HG03025 (cell line): ENCODE measurements around the gene UACA.
"Not testable (repeated sequence)": the region's sequence is repeated elsewhere in the genome, so short reads cannot be mapped to it uniquely, and the experiment has no call there.

Source experiments
- ATAC-seq: cut with Tn5 transposase; IDR thresholded peaks from one replicate; pipeline ENCODE4 v1.9.1; 2021; ENCODE audit warnings: mild to moderate bottlenecking, moderate library complexity; ENCODE audit not compliant: unreplicated experiment, low FRiP score

The UACA gene

DNA sequence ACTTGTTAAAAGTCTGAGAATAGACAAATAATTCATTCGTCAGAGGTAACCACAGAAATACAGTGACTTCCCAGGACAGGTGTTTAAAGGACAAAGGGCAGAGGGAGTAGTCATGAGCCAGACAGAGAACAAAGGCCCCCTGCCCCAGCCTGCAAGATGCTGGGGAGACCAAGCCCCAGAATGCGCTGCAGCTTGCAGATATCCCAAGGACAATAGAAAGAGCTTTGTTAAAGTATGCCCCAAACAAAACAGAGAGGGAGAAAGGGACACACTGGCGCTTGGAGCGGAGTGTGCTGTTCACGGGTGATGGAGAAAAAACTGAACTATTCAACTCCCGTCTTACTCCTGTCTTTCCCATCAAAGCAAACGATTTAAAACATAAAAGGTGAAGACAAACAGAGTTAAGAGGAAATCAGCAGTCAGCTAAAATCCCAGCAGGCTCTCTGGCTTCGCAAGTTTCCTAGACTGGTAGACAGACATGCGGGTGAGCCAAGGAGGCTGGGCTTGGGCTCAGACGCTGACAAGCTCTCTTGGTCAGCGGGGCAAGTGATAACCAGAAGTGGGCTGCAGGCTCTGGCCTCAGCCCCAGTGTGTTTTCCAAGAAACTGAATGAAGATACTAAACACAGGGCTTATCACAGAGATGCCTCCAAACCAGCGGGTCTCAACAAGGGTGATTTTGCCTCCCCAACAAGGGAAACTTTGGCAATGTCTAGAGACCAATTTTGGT is 130.1 kb downstream of the UACA start:
- ATAC-seq: no peak

GRCh38 chr15:70632491-70633102 is 130.8 kb downstream of the UACA start:
- ATAC-seq: no peak

GRCh38 chr15:70632079-70632478 is 131.3 kb downstream of the UACA start:
- ATAC-seq: no peak

DNA sequence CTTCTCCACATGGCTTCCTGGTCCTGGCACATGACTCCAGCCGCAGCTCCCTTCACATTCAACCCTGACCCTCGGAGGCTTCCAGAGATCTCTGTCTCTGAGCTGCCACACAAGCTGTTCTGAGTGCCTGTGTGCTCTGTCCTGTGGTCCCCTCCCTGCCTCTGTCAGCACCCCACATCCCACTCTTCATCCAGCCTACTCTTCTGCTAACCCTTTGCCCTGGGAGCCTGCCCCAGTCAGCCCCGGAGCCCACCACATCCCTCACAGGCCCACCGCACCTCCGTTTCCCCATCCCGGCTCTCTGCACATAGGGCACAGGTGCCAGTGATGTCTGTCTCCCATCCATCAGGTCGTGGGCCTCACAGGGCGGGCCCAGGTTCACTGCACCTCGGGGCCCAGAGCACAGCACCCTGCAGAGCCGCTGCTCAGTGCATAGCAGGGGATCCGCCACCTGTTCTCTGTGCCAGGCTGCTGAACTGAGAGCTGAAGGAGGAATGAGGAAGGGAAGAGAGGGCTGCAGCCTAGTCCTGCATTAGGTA is 133.6 kb downstream of the UACA start:
- ATAC-seq: no peak

DNA sequence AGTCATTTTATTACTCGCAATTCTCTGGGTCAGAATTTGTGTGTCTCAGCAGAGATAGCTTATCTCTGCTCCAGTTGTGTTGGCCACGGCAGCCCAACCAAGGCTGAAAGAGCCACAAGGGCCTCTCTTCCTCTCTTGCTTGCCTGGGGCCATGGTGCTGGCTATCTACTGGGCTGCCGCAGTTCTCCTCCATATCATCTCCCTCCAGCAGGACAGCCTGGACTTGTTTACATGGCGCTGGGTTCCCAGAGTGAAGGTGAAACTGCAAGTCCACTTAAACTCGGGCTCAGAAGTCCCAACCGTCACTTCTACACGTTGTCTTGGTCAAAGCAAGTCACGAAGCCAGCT is 134.8 kb downstream of the UACA start:
- no peak for ATAC-seq

DNA sequence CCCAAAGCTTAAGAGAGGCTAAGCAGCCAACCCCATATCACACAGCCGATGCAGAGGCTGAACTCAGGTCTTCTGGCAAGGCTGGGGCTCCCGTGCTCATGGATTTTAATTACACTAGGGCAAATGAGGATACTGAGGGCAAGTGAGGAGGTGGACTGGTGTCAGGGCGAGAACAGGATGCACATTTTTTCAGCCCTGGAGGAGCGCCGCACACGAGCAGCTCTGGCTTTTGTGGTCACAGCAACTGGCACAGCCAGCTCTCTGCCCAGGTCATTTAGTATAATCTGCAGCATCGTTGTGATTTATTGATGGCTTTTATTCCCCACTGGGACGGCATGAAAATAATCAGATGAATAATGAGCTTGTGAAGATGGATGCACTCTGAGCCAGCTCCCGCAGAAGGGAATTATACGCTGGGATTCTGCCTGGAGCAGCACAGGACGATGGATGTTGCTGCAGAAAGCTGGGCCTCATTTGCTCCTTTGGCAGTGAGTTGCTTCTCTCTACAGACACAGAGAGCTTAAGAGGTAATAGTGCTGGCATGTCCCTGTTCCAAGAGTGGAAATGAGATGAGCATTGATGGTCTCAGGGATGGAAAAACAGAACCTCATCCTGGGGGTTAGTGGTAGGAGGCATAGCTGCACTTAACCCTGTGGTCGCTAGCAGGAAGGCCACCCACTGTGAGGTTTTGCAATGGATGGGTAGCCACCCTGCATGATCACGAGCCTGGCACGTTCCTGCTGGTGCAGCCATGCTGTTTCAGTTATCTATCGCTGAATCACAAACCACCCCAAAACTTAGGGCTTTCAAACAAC is 135.4 kb downstream of the UACA start:
- no peak for ATAC-seq

DNA sequence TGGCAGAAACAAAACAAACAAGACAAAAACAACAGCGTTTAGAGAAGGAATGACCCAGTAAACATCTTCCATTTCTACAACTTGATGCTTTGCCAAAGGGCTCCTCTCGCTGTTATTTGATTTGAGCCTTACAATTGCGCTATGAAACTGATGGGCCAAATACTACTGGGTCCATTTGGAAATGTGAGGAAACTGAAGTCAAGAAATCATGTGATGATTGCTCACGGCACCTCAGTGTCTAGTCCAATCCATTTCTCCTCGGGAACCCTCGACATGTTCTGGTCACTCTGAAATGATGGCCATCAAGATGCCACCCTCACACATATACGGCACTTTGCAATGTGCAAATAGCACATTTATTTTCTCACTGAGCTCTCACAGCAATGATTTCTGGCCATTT is 136.0 kb downstream of the UACA start:
- ATAC-seq: no peak

GRCh38 chr15:70625438-70625837 is 137.9 kb downstream of the UACA start:
- ATAC-seq: no peak

- no peak for ATAC-seq
Measured at GRCh38 chr15:70625011-70625410, 138.3 kb downstream of the UACA start.

DNA sequence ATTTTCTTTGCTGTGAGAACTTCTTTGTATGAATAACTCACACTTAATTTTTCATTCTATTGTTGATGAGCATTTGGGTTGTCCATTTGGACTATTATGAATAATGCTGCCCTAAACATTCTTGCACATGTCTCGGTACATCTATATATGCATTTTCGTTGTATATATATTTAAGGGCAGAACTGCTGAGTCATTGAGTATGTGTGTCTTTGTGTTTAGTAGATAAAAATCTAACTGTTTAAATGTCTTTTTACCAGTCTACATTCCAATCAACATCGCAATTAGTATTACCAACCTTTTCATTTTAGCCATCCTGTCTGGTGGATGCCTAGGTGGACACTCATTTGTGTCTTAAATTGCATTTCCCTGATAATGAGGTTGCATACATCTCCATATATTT is 144.4 kb downstream of the UACA start:
- ATAC-seq: no peak

DNA sequence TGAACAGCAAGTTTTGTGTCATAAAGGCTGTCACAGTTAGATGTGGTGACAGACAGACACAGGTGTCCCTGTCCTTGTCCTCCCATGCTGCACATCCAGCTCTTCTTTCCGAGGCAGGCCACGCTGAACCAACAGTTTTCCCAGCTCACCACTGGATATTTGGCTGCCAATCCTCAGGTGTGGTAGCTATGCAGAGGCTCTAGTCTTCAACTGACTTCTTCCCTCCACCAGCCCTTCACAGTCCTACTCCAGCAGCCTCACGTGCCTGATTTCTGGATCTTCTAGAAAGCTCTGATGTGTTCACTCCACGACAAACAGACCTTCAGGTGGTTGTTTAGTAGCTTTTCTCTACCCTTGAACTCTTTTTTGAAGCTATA is 145.5 kb downstream of the UACA start:
- ATAC-seq: no peak

DNA sequence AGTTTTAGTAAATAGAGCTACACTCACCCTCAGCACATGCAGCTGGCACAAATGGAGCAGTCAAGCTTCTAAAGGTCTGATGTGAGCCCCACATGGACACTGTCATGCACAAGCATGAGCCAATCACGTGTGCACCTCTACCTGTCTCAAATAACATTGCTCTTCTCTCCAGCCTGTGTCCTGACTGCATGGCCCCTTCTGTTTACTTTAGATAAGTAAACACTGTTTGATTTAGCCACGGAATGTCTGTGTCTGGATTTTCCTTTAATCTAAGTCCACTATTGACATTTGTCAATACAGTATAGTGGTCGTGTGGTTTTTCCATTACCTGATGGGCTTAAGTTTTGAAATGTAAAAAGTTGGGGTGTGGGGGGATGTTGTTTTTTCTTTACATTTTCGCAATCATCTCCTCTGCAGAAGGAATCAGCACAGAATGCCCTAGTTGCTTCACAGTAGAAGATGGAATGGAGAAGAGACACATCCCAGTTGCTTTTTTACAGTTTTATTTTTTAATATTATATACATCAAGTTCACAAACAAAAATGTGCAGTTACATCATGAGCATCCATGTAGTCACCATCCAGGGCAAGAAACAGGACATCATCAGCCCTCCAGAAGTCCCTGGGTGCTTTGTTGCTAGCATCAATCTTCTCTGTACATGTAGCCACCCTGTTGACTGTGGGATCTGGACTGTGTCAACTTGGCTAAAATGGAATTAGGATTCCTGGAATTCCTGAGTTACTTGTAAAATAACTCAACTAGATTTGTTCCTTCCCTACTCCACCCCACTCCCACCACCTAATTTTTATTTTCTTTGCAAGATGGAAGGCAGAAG is 146.1 kb downstream of the UACA start:
- ATAC-seq: no peak

GRCh38 chr15:70616311-70616756 is 147.0 kb downstream of the UACA start:
- not testable (repeated sequence) for ATAC-seq

- no peak for ATAC-seq
Measured at GRCh38 chr15:70615435-70616310, 147.7 kb downstream of the UACA start.

DNA sequence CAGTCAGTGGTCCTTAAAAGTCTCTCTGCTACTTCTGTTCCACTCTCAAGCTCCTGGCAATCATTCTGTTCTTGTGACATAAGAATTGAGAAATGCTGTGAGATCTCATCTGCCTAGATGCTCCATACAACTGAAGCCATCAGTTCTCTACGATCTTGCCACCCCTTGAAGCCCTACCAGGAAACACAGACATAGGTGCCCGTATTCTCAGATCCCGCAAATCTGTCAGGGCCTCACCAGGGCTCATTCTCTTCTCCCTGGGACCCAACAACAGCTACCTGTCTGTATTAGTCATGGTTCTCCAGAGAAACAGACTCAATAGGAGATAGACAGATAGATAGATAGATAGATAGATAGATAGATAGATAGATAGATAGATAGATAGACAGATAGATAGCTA is 149.1 kb downstream of the UACA start:
- no peak for ATAC-seq

DNA sequence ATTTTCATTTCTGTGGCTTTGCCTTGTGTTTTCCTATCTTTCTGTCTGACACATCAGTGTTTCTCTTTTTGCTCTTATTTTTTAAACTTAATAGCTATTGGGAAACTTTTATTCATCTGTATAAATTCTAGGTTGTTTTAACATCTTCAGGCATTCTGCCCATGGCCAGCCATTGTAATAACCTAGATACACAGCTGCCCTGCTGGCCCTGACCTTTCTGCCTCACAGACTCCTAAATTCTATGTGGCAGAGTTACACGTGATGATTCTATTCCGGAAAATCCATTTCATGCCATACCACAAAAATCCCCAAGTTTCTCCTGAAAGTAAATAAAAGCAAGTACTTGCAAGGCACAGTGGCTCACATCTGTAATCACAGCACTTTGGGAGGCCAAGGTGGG is 150.1 kb downstream of the UACA start:
- no peak for ATAC-seq

GRCh38 chr15:70611286-70611685 is 152.1 kb downstream of the UACA start:
- ATAC-seq: no peak

GRCh38 chr15:70610541-70610940 is 152.8 kb downstream of the UACA start:
- ATAC-seq: no peak

DNA sequence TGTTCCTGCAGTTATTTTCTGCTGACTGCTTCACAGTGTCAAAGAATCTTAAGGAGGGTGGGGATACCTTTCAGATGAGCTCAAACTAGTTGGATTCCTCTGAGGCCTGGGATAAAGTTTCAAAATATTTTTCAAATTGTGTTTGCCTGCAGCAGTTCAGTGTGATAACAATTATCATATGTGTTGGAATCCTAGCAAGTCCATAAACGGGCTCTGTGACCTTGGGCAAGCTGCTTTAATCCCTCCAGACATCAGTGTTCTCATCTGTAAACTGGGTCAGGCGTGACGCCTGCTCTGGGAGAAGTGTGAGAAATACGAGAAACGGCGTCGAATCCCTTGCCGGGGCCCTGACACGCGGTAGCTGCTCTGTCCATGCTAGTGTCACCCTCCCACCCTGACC is 153.5 kb downstream of the UACA start:
- no peak for ATAC-seq

- no peak for ATAC-seq
Measured at GRCh38 chr15:70608144-70608543, 155.2 kb downstream of the UACA start.
